Upper lobe of left lung (tissue), 6 donors: ENCODE measurements around the gene LRP5. TPM values are rescaled to one million over a fixed set of nuclear protein-coding genes. Genes with fewer than 3 reads are reported as not detected.
"Not testable (repeated sequence)": the region's sequence is repeated elsewhere in the genome, so short reads cannot be mapped to it uniquely, and the experiment has no call there.

ENCODE experiments used
- ATAC-seq, 2 donors: fragments of 200-7000 bp; cut with Tn5 transposase; one replicate each; pipeline ENCODE4 v1.9.1; 2022; ENCODE audit warnings: mild to moderate bottlenecking in 2 of 2, moderate library complexity in 2 of 2; ENCODE audit not compliant: low FRiP score in 2 of 2
- DNase-seq, 2 donors: peaks; one replicate each; pipeline ENCODE4 v3.0.0-alpha.2; 2019 to 2020
- H3K27ac ChIP-seq, 4 donors: fragments of 200-600 bp; sonication (generic); one replicate each; pipeline ENCODE4 v1.5.1; 2016 to 2019
- H3K27me3 ChIP-seq, 4 donors: fragments of 200-600 bp; sonication (generic); one replicate each; pipeline ENCODE4 v1.5.1; 2017 to 2019
- H3K36me3 ChIP-seq, 4 donors: fragments of 200-600 bp; sonication (generic); one replicate each; pipeline ENCODE4 v1.5.1; 2016 to 2019
- H3K4me1 ChIP-seq, 4 donors: fragments of 200-600 bp; sonication (generic); one replicate each; pipeline ENCODE4 v1.5.1; 2018 to 2019
- H3K4me3 ChIP-seq, 4 donors: fragments of 200-600 bp; sonication (generic); one replicate each; pipeline ENCODE4 v1.5.1; 2017 to 2019; ENCODE audit warnings: mild to moderate bottlenecking in 2 of 4, moderate library complexity in 1 of 4
- H3K9me3 ChIP-seq, 4 donors: fragments of 200-600 bp; sonication (generic); one replicate each; pipeline ENCODE4 v1.5.1; 2018 to 2019
- CTCF ChIP-seq, 6 experiments: fragments of 450-650 bp in 4 of 6; fragments of 200-600 bp in 2 of 6; sonication (generic) in 2 of 6; IDR thresholded peaks; one replicate each; pipeline ENCODE4 v1.5.1; 2016 to 2019; ENCODE audit warnings: antibody characterized with exemption in 6 of 6
- EP300 ChIP-seq, 4 donors: sonication (generic); formaldehyde crosslinking; IDR thresholded peaks; one replicate each; pipeline ENCODE4 v1.5.1; 2017; ENCODE audit warnings: antibody characterized with exemption in 4 of 4, control low read depth in 2 of 4
- POLR2A ChIP-seq, 4 donors: fragments of 450-650 bp; IDR thresholded peaks; one replicate each; pipeline ENCODE4 v1.5.1; 2016 to 2017; ENCODE audit warnings: antibody characterized with exemption in 4 of 4, mild to moderate bottlenecking in 2 of 4
- POLR2AphosphoS5 ChIP-seq, 2 donors: sonication (generic); formaldehyde crosslinking; IDR thresholded peaks; one replicate each; pipeline ENCODE4 v1.5.1; 2017; ENCODE audit warnings: antibody characterized with exemption in 2 of 2
- WGBS, 2 donors: methylation state at CpG; one replicate each; pipeline ENCODE4 v1.1.5; 2017 to 2018; 5-methylcytosine and 5-hydroxymethylcytosine counted together
- total RNA-seq, 6 donors: library from RNA; depleted of rRNA in 4 of 6; stranded (reverse); fragments of >200 nt in 4 of 6; gene quantifications; one replicate each; pipeline versions ENCODE4 v1.1.0 to v1.2.1, GENCODE V29; 2016 to 2021
- donor health status: DM: no; HTN: no; CAD: no; lungs with moderate emphysema.
- donor health status: DM: no; HTN: yes; CAD: no; lungs with severe emphysema.

The LRP5 gene
- total RNA-seq, 6 donors from 2014 or later: 51.5 to 79.4 (median 67.6) TPM

GRCh38 chr11:68446046-68446725 lies 133.8 kb downstream of the LRP5 start:
- H3K4me3 ChIP-seq: no peak overlapping the region
- ATAC-seq (peak in 1 of 2 donors; percentile 12), DNase-seq (peak in 1 of 2 donors; percentile 83)
- peaks cover 0 to 26% (median 11%) of the 10 kb centered on the region in 4 donors for H3K36me3 ChIP-seq
- H3K27me3 ChIP-seq: no peaks in the 10 kb centered on the region
- H3K4me1 ChIP-seq: peaks cover 0 to 9% (median 2%) of the 10 kb centered on the region in 4 donors
- WGBS, 2 donors: 90 to 97% methylated on average over 10 to 15 of the region's 18 CpGs
- H3K27ac ChIP-seq: no peak overlapping the region
- H3K9me3 ChIP-seq: no peaks in the 10 kb centered on the region
- TF ChIP-seq CTCF (IDR thresholded peaks at IDR 0.05) (no peak), POLR2A (IDR thresholded peaks at IDR 0.05) (no peak), EP300 (IDR thresholded peaks at IDR 0.05) (no peak), POLR2AphosphoS5 (IDR thresholded peaks at IDR 0.05) (no peak)

GRCh38 chr11:68447015-68447801 lies 134.8 kb downstream of the LRP5 start:
- peaks cover 0 to 23% (median 9%) of the 10 kb centered on the region in 4 donors for H3K36me3 ChIP-seq
- peaks cover 0 to 9% (median 2%) of the 10 kb centered on the region in 4 donors for H3K4me1 ChIP-seq
- DNase-seq: peak; percentile 76 to 88
- TF ChIP-seq CTCF (IDR thresholded peaks at IDR 0.05): peak; percentile 92 to 97 (median 94)
- TF ChIP-seq POLR2A (IDR thresholded peaks at IDR 0.05): no peak
- peak overlapping the region in 2 of 4 donors; percentile 9 to 21 for H3K27ac ChIP-seq
- WGBS, 2 donors: 53 to 76% methylated on average over 12 to 18 of the region's 25 CpGs
- H3K27me3 ChIP-seq: no peaks in the 10 kb centered on the region
- ATAC-seq: peak; percentile 87 to 92
- H3K4me3 ChIP-seq: no peak overlapping the region
- no peaks in the 10 kb centered on the region for H3K9me3 ChIP-seq

- WGBS, 2 donors: 82 to 84% methylated on average over 6 of the region's 6 CpGs
- H3K27me3 ChIP-seq, H3K4me1 ChIP-seq, H3K9me3 ChIP-seq, DNase-seq, ATAC-seq, H3K27ac ChIP-seq, H3K4me3 ChIP-seq: not testable (repeated sequence)
- peaks cover 0 to 20% (median 7%) of the 10 kb centered on the region in 4 donors for H3K36me3 ChIP-seq
Measured at GRCh38 chr11:68447914-68448313, 135.5 kb downstream of the LRP5 start.

- H3K4me3 ChIP-seq: no peak overlapping the region
- no peak for TF ChIP-seq POLR2A (IDR thresholded peaks at IDR 0.05)
- no peaks in the 10 kb centered on the region for H3K9me3 ChIP-seq
- peak in 1 of 2 donors; percentile 28 for ATAC-seq
- no peaks in the 10 kb centered on the region for H3K27me3 ChIP-seq
- H3K4me1 ChIP-seq: peaks cover 0 to 9% (median 2%) of the 10 kb centered on the region in 4 donors
- no peak overlapping the region for H3K27ac ChIP-seq
- WGBS, 2 donors: 92% methylated on average over 11 to 23 of the region's 25 CpGs
- peaks cover 0 to 20% (median 7%) of the 10 kb centered on the region in 4 donors for H3K36me3 ChIP-seq
- no peak for DNase-seq
Measured at GRCh38 chr11:68448604-68449011, 136.2 kb downstream of the LRP5 start.

- Histone ChIP-seq H3K27ac (no peak overlapping the region), H3K4me3 (no peak overlapping the region), H3K27me3 (no peaks in the 10 kb centered on the region), H3K4me1 (peaks cover 0 to 9% (median 4%) of the 10 kb centered on the region in 4 donors), H3K9me3 (no peaks in the 10 kb centered on the region), H3K36me3 (peaks cover 0 to 20% (median 7%) of the 10 kb centered on the region in 4 donors)
- DNase-seq: no peak
- ATAC-seq: no peak
- WGBS, 2 donors: 93 to 98% methylated on average over 9 of the region's 11 CpGs
- TF ChIP-seq EP300 (IDR thresholded peaks at IDR 0.05) (no peak), CTCF (IDR thresholded peaks at IDR 0.05) (no peak), POLR2A (IDR thresholded peaks at IDR 0.05) (no peak), POLR2AphosphoS5 (IDR thresholded peaks at IDR 0.05) (no peak)
Measured at GRCh38 chr11:68449951-68450350, 137.6 kb downstream of the LRP5 start.
